Measurements from ENCODE around the gene ATP6V0B. TPM values are rescaled to one million over a fixed set of nuclear protein-coding genes. Genes with fewer than 3 reads are reported as not detected.

ATP6V0B gene
- total RNA-seq, 1 donor from 2014 or later = 265 TPM

DNA sequence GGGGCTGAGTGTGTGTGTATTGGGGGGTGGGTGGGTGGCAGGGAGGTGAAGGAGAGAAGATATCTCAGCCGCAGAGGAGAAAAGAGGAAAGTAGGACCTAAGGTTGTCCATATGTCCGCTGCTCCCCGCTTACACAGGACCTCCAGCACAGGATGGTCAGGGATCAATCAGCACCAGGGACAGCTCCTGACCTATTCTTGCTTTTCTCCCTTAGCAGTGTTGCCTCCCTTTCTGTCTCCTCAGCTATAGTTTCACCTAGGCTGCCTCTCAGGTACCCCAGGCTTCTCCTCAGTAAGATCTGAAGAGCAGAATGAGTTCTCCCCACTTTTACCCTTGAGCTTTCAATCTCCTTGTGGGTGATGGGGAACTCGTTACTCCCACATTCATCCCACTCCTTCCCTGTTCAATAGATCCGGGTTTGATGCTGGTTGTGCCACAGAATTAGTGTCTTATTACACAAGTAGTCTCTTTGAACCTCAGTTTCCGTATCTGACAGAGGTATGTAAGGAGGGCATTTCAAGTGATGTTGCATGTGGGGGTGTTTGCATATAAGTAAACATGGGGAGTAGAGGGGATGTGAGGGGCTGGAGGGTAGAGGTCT, 6.3 kb upstream of the ATP6V0B start:
- FAIRE-seq (no peak), DNase-seq (ENCODE audit: low spot score in 2 of 2) (no peak)

DNA sequence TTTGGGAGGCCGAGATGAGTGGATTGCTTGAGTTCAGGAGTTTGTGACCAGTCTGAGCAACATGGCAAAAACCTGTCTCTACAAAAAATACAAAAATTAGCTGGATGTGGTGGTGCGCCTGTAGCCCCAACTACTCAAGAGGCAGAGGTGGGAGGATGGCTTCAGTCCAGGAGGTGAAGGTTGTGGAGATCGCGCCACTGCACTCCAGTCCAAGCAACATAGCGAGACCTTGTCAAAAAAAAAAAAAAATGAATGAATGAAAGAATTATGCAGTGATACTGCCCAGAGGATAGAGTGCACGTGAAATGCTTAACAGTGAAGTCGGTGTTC, 5.4 kb upstream of the ATP6V0B start:
- FAIRE-seq = no peak
- no peak for DNase-seq (ENCODE audit: low spot score in 2 of 2)

DNA sequence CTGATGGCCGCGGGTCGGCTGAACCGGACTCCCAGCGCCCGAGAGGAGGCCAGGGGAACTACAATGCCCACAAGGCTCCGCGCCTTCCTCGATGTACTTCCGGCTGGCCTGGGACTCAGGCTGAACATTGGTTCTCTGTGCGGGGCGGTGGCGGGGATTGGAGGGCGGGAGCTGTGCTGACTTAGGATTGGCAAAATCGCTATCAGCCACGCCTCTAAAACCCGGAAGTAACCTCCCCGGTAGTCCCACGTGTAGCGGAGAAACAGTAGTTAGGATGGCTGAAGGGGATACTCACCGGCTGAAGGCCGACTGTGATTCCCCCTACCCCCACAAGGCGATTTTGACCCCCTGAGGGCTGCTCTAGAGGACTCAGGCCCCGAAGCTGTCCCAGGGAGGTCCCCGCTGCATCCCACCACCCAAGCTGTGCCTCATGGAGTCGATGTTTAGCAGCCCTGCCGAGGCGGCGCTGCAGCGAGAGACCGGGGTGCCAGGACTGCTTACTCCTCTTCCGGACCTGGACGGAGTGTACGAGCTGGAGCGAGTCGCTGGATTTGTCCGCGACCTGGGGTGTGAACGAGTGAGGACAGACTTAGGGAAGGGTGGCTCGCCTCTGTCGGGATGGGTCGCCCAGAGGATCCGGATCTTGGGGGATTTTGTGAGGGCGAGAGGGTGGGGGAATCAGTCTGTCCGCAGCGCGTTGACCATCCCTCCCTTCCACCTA, 4.9 kb upstream of the ATP6V0B start, which contains the start of gene DPH2:
Gene DPH2, plus strand, starts transcription at position 265 of the 721 bp plus-strand sequence. Its CDS starts 166 bp downstream, at position 431.
- no peak for FAIRE-seq
- DNase-seq (ENCODE audit: low spot score in 2 of 2) = peak; percentile 89 to 99

DNA sequence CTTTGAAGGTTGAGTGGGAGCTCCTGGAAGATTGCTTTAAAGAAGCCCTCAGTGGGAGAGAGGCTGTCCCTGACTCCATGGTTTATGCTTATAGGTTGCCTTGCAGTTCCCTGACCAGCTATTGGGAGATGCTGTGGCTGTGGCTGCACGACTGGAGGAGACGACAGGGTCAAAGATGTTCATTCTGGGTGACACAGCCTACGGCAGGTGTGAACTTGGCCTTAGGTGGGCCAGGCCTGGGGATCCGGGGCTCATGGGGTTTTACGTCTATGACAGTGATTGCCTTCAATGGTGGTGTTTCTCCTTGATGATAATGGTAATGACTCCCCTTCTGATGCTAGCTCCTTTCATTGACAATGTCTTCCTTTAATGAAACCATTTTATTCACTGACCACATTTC, 4.3 kb upstream of the ATP6V0B start:
- no peak for FAIRE-seq

GRCh38 chr1:43970911-43971310, 3.8 kb upstream of the ATP6V0B start:
- DNase-seq (ENCODE audit: low spot score in 2 of 2) (no peak), FAIRE-seq (no peak)

More for the DNA sequence above, 4.3 kb upstream of the ATP6V0B start:
- no peak for DNase-seq (ENCODE audit: low spot score in 2 of 2)

DNA sequence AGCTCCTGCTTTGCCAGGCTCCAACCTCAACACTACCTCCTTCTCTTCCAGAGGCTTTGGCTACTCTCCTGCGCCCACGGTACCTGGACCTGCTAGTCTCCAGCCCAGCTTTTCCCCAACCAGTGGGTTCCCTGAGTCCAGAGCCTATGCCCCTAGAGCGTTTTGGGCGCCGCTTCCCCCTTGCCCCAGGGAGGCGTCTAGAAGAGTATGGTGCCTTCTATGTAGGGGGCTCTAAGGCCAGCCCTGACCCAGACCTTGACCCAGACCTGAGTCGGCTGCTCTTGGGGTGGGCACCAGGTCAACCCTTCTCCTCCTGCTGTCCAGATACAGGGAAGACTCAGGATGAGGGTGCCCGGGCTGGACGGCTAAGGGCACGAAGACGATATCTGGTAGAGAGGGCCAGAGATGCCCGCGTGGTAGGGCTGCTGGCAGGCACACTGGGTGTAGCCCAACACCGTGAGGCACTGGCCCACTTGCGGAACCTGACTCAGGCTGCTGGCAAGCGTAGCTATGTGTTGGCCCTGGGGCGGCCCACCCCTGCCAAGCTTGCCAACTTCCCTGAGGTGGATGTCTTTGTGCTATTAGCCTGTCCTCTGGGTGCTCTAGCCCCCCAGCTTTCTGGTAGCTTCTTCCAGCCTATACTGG, 3.3 kb upstream of the ATP6V0B start:
- DNase-seq (ENCODE audit: low spot score in 2 of 2) = no peak
- no peak for FAIRE-seq

GRCh38 chr1:43973981-43974442, 748 bp upstream of the ATP6V0B start:
- DNase-seq (ENCODE audit: low spot score in 2 of 2) = no peak
- no peak for FAIRE-seq

DNA sequence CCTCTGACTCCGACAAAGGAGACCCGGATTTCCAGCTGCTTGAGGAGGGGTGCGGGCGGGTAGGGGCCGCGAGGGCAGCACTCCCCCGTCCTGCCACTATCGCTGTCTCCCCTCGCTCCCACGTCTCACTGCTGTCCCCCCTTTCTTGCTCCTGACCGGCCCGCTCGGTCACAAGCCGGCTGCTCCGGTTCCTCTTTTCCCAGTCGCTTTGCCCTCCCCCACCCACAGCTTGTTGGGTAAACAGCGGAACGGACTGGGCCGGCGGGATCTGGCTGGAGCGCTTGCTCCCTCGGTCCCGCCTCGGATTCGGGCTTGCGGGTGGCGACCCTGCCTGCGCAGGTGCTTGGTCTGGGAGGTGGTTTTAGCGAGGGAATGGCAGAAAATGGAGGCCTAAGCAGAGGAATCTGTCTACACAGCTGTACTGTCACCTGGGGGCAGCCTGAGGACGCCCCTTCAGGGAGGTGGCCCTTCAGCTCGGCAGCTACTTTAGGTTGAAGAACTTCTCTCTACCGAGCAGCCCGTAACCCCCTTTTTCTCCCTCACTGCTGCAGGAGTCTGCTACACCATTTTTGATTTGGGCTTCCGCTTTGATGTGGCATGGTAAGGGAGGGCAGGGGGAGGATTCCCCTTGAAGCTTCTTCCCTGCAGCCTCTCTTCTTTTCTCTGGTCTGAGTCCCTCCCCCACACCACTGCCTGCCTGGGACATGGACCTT, 645 bp downstream of the ATP6V0B start:
- DNase-seq (ENCODE audit: low spot score in 2 of 2) = peak; percentile 63 to 68
- FAIRE-seq = no peak

DNA sequence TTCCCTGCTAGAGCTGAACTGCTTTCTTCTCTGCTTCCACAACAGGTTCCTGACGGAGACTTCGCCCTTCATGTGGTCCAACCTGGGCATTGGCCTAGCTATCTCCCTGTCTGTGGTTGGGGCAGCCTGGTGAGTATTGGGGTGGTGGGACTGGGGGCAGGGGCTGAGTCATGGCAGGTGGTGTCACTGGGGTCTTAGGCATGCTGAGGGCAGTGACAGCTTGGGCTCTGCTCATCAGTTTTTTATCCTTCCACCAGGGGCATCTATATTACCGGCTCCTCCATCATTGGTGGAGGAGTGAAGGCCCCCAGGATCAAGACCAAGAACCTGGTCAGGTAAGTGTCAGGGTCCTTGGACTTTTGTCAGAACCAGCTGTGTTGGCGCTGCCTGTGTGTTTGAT, 1.3 kb downstream of the ATP6V0B start:
- no peak for FAIRE-seq

DNA sequence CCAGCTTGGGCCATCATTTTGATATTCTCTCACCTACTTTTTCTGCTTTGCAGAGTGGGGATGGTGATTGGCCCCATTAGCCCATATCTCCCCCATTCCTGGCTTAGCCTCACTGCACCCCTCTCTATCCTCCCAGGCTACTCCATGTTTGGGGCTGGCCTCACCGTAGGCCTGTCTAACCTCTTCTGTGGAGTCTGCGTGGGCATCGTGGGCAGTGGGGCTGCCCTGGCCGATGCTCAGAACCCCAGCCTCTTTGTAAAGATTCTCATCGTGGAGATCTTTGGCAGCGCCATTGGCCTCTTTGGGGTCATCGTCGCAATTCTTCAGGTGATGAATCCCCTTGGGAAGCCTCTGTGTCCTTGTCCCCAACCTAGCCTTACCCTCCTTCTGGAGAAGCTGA, 2.1 kb downstream of the ATP6V0B start:
- DNase-seq (ENCODE audit: low spot score in 2 of 2) (no peak), FAIRE-seq (no peak)

More for the DNA sequence above, 1.3 kb downstream of the ATP6V0B start:
- DNase-seq (ENCODE audit: low spot score in 2 of 2) = no peak

DNA sequence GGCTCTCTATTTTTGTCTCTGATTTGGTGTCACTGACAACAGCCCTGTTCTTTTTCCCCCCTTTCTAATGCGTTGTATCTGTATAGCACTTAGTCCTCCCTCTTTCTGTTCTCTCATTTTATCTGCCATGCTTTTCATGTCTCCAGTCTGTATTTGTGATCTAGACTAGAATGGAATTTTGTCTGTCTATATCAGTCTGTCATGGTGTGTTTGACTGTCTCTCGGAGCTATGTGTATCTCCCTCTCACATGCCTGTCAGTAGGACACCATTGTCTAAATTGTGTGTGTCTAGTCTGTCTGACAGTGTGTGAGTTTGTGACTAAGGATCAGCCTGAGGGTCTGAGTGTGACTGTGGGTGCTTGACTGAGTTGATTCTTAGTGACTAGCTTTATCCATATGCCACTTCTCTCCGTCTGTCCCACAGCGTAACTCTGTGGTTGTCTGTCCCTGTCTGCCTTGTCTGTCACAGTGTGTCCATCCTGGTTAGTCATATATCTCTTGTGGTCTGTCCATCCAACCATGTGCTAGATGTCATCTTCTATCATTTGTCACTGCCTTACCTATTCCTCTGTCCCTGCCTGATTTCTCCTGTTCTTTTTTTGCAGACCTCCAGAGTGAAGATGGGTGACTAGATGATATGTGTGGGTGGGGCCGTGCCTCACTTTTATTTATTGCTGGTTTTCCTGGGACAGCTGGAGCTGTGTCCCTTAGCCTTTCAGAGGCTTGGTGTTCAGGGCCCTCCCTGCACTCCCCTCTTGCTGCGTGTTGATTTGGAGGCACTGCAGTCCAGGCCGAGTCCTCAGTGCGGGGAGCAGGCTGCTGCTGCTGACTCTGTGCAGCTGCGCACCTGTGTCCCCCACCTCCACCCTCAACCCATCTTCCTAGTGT, 2.9 kb downstream of the ATP6V0B start:
- no peak for DNase-seq (ENCODE audit: low spot score in 2 of 2)
- no peak for FAIRE-seq

DNA sequence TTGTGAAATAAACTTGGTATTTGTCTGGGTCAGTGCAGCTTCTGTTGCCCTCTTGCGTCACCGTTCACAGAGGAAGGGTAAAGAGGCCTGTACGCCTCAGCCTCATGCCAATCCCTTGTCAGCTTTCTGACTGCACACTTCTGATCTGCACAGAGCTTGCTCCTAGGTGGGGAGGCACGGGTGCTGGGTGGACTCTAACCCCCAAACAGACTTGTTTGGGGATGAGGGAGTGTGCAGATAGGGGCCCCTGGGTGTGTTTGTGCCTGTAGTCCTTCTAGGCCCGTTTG, 3.4 kb downstream of the ATP6V0B start:
- FAIRE-seq (no peak), DNase-seq (ENCODE audit: low spot score in 2 of 2) (no peak)

GRCh38 chr1:43978551-43979260, 3.9 kb downstream of the ATP6V0B start, which contains the start of gene B4GALT2:
TSS of gene B4GALT2 (plus strand) at chr1:43979210. CDS start at chr1:43981161, 1,951 bp downstream.
- DNase-seq (ENCODE audit: low spot score in 2 of 2) = peak; percentile 89 to 91
- no peak for FAIRE-seq

DNA sequence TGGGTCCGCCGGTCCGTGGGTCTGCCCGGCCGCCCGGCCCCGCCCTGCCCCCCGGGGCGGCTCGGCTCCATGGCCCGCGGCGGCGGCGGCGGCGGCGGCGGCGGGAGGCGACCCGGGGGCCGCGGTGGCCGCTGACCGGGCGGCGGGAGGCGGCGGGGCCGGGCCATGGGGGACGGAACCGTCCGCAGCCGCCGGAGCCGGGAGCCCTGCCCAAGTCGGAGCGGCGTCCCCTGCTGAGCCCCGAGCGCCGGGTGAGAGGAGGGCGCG, 4.4 kb downstream of the ATP6V0B start:
- DNase-seq (ENCODE audit: low spot score in 2 of 2) (no peak), FAIRE-seq (no peak)

GRCh38 chr1:43979528-43980254, 4.9 kb downstream of the ATP6V0B start:
- DNase-seq (ENCODE audit: low spot score in 2 of 2) (peak; percentile 72 to 73), FAIRE-seq (no peak)

GRCh38 chr1:43980255-43981134, 5.7 kb downstream of the ATP6V0B start:
- DNase-seq (ENCODE audit: low spot score in 2 of 2) = no peak
- FAIRE-seq = no peak

DNA sequence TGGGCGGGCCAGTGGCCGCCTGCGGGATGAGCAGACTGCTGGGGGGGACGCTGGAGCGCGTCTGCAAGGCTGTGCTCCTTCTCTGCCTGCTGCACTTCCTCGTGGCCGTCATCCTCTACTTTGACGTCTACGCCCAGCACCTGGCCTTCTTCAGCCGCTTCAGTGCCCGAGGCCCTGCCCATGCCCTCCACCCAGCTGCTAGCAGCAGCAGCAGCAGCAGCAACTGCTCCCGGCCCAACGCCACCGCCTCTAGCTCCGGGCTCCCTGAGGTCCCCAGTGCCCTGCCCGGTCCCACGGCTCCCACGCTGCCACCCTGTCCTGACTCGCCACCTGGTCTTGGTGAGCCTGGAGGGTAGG, 6.4 kb downstream of the ATP6V0B start:
- DNase-seq (ENCODE audit: low spot score in 2 of 2) (no peak), FAIRE-seq (no peak)

DNA sequence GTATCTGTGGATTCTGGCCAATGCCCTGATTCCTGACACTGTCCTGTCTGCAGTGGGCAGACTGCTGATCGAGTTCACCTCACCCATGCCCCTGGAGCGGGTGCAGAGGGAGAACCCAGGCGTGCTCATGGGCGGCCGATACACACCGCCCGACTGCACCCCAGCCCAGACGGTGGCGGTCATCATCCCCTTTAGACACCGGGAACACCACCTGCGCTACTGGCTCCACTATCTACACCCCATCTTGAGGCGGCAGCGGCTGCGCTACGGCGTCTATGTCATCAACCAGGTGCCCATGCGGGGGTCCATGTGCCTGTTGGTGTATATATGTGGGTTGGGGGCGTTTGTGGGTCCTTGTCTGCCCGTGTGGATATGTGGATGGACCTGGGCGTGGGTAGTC, 6.9 kb downstream of the ATP6V0B start:
- FAIRE-seq = no peak
- DNase-seq (ENCODE audit: low spot score in 2 of 2) = no peak
